ENCODE data around the gene GABRB1. TPM values are rescaled to one million over a fixed set of nuclear protein-coding genes. Genes with fewer than 3 reads are reported as not detected.
A peak's percentile ranks its signal among the peaks of the same experiment; 100 is the strongest.

The GABRB1 gene
- total RNA-seq, 1 donor from 2014 or later, result not detected

- DNase-seq (ENCODE audit: low spot score), result no peak
These were observed 13.9 kb downstream of the GABRB1 start for GRCh38 chr4:47045261-47045660.

GRCh38 chr4:47049347-47049746 lies 18.0 kb downstream of the GABRB1 start:
- no peak for DNase-seq (ENCODE audit: low spot score)

GRCh38 chr4:47050761-47051725 lies 19.7 kb downstream of the GABRB1 start:
- DNase-seq (ENCODE audit: low spot score), result peak; percentile 15

GRCh38 chr4:47053485-47053884 lies 22.1 kb downstream of the GABRB1 start:
- DNase-seq (ENCODE audit: low spot score), result no peak

DNA sequence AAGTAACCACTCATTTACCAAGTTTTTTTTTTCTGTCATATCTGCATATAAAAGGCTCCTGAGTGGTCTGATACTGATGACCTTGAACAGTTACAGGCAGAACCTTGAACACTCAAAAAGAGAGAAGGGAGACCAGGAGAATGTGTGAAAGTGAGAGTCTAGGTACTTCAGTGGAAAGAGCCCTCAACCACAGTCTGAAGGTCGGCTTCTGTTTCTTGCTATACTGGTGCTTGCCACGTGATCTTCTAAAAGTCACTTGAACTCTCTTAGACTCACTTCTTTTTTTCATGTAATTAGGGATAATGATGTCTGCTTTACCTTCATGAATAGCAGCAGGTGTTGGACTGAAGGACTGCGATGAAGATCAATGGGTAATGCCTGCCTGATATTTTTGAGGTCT lies 22.8 kb downstream of the GABRB1 start:
- no peak for DNase-seq (ENCODE audit: low spot score)

- DNase-seq (ENCODE audit: low spot score), result no peak
These were observed 26.6 kb downstream of the GABRB1 start for GRCh38 chr4:47057991-47058390.

- no peak for DNase-seq (ENCODE audit: low spot score)
These were observed 29.2 kb downstream of the GABRB1 start for GRCh38 chr4:47060561-47060960.

DNA sequence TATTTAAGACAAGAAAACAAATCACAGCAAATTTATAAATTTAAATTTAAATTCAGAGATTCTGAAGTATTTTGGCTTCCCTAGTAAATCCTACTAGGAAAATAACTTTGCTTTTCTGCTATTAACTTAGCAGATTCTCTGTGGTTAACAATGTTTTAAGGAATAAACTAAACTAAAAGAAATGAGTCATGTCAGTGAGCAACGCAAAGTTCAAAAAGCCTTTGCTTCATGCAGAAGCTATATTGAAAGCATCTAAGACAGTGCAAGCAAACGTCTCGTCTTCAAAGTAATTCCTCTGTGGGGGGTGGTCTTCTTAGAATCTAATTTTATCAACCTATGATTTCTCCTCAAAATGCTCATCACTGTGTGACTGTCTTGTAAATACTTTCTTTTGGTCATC lies 30.1 kb downstream of the GABRB1 start:
- DNase-seq (ENCODE audit: low spot score), result no peak

DNA sequence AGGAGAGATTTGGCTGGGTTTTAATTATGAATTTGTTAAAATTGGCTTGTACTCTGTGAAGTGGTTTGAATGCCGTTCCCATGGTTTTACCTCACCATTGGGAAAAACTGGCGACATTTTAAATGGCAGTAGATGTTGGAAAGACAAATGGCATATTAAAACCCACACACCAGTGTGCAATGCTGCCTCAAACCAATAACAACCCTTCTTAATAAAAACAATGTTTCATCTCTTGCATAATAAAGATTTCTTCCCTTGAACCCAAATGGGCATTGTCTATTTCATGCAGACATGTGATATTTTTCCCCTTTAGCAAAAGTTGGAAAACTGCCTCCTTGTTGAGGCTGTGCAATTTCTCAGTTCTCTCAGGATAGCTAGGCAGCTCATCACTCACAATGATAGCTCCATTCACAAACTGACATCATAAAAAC lies 33.7 kb downstream of the GABRB1 start:
- DNase-seq (ENCODE audit: low spot score), result no peak

DNA sequence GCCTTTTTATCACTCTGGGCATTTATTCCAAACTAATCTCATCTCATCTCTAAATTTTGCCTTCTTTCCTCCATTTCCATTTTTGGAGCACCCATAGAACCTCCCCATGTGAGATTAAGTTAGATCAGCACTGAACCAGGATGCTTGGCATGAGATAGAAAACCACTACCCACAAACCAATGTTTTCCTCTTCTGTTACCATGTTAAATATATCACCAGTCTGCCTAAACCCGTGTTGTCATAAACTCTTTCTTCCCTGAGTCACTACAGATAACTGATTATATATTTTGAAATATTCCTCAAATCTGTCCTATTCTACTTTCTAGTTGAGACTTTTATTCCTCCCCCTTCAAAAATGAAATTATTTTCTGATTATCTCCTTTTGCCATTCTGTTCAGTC lies 37.6 kb downstream of the GABRB1 start:
- no peak for DNase-seq (ENCODE audit: low spot score)

DNA sequence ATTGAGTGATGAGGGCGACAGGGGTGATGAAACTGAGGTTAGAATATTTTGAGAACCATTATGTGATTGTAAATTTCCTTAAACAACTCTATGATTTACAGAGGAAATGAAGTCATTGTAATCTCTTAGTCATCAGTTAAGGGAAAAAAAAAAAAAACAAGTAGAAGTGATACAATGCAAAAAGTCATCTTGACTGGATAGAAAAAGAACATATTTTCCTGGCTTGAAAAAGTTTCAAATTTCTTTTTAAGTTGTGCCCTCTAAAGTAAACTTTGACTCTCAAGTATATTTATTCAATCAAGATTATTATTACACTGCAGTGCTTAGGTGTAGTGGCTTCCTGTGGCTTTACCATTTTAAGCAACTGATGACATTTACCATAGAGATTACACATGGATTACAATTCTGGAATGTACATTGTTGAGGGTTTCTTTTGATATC lies 40.6 kb downstream of the GABRB1 start:
- DNase-seq (ENCODE audit: low spot score), result no peak

- no peak for DNase-seq (ENCODE audit: low spot score)
These were observed 42.3 kb downstream of the GABRB1 start for GRCh38 chr4:47073647-47074046.

- no peak for DNase-seq (ENCODE audit: low spot score)
These were observed 43.4 kb downstream of the GABRB1 start for GRCh38 chr4:47074816-47075215.

DNA sequence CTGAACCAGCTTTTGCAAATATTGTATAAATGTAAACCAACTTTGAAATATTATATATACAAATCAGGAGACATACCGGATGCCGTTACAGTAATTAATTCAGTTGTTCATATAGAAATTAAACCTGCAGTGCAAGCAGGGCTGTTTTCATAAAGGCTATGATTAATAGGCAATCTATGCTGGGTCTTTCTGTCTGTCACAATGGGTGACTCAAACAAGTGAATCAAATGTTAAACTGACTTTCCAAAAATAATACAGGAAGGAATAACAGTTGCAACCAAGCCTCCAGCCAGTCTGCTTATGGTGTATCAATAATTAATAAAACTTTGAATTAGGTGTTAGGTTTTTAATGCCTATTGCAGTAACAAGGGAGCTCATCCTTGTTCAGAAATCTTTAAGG lies 43.9 kb downstream of the GABRB1 start:
- no peak for DNase-seq (ENCODE audit: low spot score)

- no peak for DNase-seq (ENCODE audit: low spot score)
These were observed 44.6 kb downstream of the GABRB1 start for GRCh38 chr4:47075919-47076318.

DNA sequence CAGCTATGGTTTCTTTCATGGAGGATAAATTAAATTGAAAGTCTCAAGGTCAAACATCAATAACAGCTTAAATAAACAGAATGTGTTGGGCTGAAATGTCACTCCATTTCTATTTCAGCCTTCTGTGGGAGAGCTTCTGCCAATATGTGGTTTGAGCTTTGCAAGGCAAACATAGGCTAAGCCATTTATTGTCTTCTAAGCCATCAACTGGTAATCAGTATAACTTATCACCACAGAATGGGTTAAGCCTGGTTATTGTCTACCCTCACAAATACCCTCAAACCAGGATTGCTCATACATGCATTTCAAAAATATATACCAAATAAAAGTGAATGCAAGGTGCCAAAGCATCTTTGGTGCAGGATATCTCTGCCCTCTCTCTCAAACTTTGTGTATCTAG lies 52.7 kb downstream of the GABRB1 start:
- DNase-seq (ENCODE audit: low spot score), result no peak

DNA sequence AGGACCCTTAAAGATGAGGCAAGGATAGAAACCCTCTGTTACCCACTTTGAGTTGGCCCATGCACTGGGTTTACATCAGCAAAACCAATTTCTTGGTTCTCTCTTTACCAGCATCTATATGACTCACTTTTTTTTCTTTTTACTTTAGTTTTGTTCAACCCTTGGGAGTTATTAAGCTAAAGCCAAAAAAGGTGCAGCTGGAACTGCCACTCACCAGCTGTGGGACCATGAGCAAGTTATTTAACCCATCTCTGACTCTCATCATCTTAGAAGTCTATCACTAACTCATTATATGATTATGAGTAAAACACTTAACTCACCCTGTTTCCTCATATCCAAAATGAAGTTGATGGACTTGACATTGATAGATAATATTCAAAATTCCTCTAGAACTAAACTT lies 53.4 kb downstream of the GABRB1 start:
- no peak for DNase-seq (ENCODE audit: low spot score)

GRCh38 chr4:47088298-47088697 lies 56.9 kb downstream of the GABRB1 start:
- no peak for DNase-seq (ENCODE audit: low spot score)

DNA sequence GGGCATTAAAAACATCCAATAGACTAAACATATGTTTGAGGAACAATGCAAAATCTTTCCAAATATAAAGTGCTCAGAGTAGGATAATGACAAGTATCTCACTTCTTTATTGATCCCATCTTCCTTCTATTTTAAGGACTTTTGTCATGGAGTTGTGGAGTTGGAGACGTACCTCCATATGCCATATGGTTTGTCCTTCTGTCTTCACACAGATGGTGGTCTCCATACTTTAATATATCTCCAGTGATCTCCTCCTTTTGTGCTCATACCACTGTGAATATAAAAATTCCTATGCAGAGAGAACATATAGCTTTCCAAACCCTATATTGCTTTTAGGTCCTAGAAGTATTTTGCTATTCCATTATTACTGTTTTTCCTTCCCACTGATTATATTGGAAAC lies 64.5 kb downstream of the GABRB1 start:
- DNase-seq (ENCODE audit: low spot score), result no peak

DNA sequence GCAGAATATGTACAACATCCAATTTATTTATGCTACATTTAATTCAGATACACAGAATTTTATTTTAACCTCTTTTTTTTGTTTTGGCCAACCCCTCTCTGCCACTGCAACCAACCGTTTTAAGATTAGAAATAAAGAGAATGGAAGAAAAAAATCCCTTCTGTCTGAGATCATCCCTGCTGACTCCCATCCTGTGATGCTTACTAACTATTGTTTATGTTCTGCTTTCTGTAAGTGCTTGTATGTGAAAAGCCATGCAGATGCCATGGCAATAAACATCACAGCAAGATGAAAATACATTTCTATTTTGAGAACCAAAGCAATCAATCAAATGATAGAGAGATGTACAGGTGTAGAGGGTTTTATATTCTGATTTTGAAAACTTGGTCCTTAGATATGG lies 70.1 kb downstream of the GABRB1 start:
- DNase-seq (ENCODE audit: low spot score), result no peak

GRCh38 chr4:47104986-47105385 lies 73.6 kb downstream of the GABRB1 start:
- DNase-seq (ENCODE audit: low spot score), result no peak

- no peak for DNase-seq (ENCODE audit: low spot score)
These were observed 75.2 kb downstream of the GABRB1 start for GRCh38 chr4:47106561-47106960.

DNA sequence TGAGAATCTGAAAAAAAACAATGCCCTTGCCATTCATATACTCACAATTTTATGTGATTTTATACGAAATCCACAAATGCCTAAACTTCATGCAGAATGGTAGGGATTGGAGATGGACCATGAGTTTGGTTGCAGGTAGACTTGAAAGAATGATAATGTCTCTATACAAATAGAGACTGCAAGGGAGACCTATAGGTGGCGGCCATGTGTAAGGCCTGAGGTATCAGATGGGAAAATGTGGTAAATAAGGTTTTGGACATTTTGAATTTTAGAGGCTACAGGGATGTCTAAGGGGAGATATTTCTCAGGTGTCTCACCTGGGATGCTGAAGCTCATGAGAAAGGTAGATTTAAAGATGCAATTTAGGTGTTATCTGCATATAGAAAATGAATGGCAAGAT lies 78.0 kb downstream of the GABRB1 start:
- no peak for DNase-seq (ENCODE audit: low spot score)
